Measurements from ENCODE around the gene SEZ6.

SEZ6 gene

DNA sequence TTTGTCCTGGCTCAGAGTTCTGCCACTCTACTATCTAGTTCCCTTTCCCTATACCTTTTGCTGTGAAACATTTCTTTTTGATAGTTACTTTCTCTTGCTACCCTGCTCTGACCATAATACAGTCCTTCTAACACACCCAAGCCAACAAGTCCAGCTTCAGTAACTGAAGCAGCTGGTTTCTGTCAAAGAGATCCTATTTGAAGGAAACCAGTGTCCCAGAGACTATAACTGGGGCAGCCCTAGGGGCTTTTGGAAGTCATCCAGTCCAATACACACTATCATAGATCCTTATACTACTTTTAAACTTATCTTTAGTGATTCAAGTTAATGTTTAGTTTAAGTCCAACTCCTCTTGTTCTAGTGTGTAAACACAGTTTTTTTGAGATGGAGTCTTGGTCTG lies 85.6 kb downstream of the SEZ6 start:
- Mint-ChIP-seq H3K27me3 (ENCODE audit: low read depth) (no peaks in the 10 kb centered on the region), H3K9me3 (no peaks in the 10 kb centered on the region), H3K4me3 (no peak overlapping the region), H3K4me1 (no peaks in the 10 kb centered on the region), H3K36me3 (ENCODE audit: low read depth) (peaks cover 86% of the 10 kb centered on the region), H3K27ac (peak overlapping the region in 1 of 3 experiments; percentile 12)
- TF ChIP-seq, protein P1, sequence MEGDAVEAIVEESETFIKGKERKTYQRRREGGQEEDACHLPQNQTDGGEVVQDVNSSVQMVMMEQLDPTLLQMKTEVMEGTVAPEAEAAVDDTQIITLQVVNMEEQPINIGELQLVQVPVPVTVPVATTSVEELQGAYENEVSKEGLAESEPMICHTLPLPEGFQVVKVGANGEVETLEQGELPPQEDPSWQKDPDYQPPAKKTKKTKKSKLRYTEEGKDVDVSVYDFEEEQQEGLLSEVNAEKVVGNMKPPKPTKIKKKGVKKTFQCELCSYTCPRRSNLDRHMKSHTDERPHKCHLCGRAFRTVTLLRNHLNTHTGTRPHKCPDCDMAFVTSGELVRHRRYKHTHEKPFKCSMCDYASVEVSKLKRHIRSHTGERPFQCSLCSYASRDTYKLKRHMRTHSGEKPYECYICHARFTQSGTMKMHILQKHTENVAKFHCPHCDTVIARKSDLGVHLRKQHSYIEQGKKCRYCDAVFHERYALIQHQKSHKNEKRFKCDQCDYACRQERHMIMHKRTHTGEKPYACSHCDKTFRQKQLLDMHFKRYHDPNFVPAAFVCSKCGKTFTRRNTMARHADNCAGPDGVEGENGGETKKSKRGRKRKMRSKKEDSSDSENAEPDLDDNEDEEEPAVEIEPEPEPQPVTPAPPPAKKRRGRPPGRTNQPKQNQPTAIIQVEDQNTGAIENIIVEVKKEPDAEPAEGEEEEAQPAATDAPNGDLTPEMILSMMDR (IDR thresholded peaks at IDR 0.05; ENCODE audit: unreplicated experiment in 3 of 3), result no peak

DNA sequence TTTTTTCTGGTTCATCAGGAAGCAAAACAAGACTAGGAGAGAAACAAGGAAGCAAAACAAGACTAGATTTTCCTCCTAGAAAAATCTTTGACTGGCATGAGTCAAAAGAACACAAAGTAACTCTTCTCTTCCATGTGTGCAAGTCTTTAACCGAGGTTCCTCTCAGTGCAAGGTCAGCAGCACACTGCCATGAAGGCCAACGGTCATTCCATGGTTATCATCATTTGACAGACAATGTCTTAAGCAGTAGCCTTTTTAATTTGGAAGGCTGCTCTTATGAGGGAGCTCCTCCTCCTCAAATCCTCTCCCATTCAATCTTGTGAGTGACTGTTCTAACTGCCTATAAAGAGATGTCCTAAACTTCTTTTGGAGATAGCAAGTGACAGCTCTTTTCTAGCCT lies 87.5 kb downstream of the SEZ6 start:
- H3K9me3 Mint-ChIP-seq, result no peaks in the 10 kb centered on the region
- H3K36me3 Mint-ChIP-seq (ENCODE audit: low read depth), result peaks cover 86% of the 10 kb centered on the region
- no peaks in the 10 kb centered on the region for H3K27me3 Mint-ChIP-seq (ENCODE audit: low read depth)
- TF ChIP-seq, protein P1 (IDR thresholded peaks at IDR 0.05; ENCODE audit: unreplicated experiment in 3 of 3), result no peak
- H3K4me3 Mint-ChIP-seq, result no peak overlapping the region
- no peaks in the 10 kb centered on the region for H3K4me1 Mint-ChIP-seq
- no peak overlapping the region for H3K27ac Mint-ChIP-seq

DNA sequence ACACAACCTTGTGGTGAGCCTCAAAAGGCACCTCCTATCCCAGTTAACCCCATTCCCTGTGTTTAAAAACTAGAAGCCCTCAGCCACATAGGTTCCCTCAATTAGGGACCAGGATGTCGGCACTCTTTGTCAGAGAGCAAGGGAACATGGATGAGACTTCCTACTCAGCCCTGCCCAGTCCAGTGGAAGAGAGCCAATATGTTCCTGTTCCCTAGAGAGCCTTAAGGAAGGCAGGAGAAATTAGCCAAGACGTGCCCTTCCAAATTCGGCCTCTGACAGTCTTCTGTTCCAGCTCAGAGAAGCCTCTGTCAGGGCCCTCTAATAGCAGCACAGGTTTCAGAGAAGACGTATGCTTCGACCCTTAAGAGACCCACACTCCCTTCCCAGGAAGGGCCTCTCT lies 88.4 kb downstream of the SEZ6 start:
- no peaks in the 10 kb centered on the region for H3K27me3 Mint-ChIP-seq (ENCODE audit: low read depth)
- no peaks in the 10 kb centered on the region for H3K4me1 Mint-ChIP-seq
- no peak overlapping the region for H3K4me3 Mint-ChIP-seq
- H3K9me3 Mint-ChIP-seq, result no peaks in the 10 kb centered on the region
- TF ChIP-seq, protein P1 (IDR thresholded peaks at IDR 0.05; ENCODE audit: unreplicated experiment in 3 of 3), result no peak
- H3K27ac Mint-ChIP-seq, result no peak overlapping the region
- H3K36me3 Mint-ChIP-seq (ENCODE audit: low read depth), result peaks cover 86% of the 10 kb centered on the region

DNA sequence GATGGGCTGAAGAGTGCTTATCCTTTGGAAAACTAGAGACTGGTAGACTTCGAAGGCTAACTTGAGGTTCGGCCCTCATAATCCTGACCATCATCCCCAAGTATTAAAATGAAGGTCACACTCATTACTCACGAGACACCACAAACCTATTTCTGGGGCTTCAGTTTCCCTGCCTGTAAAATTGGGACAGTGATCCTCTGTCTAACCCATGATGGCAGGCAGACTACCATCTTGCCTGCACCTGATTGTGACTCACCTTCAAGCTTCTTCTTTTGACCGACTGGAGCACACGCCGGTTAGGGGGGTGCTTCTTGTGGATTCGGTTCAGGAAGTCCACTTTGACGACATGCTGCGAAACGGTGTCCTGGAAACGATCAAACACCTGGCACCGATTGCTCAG lies 88.8 kb downstream of the SEZ6 start:
- Mint-ChIP-seq H3K4me3 (no peak overlapping the region), H3K27me3 (ENCODE audit: low read depth) (no peaks in the 10 kb centered on the region), H3K4me1 (no peaks in the 10 kb centered on the region), H3K27ac (no peak overlapping the region), H3K9me3 (no peaks in the 10 kb centered on the region), H3K36me3 (ENCODE audit: low read depth) (peaks cover 88% of the 10 kb centered on the region)
- TF ChIP-seq, protein P1 (IDR thresholded peaks at IDR 0.05; ENCODE audit: unreplicated experiment in 3 of 3), result no peak

DNA sequence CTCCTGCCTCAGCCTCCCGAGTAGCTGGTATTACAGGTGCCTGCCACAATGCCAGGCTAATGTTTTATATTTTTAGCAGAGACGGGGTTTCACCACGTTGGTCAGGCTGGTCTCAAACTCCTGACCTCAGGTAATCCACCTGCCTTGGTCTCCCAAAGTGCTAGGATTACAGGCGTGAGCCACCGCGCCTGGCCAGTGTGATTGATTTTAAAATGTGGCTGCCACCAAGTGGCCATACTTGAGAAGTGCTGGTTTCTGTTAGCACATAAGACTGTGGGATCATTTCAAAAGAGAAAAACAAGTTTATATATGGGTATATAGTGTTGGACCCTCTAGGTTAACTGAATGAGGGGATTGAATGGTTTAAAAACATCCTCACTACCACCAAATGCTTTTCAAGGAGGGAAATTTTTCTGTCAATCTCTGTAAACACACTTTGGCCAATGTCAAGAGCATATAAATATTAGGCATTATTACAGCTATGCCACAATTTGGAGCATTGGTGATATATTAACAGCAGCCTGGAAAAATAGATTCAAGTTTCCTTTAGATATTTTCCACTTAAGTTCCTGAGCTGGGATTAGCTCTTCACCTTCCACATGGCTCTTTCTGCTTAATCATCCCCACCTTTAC lies 89.4 kb downstream of the SEZ6 start:
- TF ChIP-seq, protein P1 (IDR thresholded peaks at IDR 0.05; ENCODE audit: unreplicated experiment in 3 of 3), result peak; percentile 67 to 70 (median 67)
- Mint-ChIP-seq H3K27me3 (ENCODE audit: low read depth) (no peaks in the 10 kb centered on the region), H3K4me1 (no peaks in the 10 kb centered on the region), H3K27ac (no peak overlapping the region), H3K36me3 (ENCODE audit: low read depth) (peaks cover 86% of the 10 kb centered on the region), H3K9me3 (no peaks in the 10 kb centered on the region), H3K4me3 (no peak overlapping the region)

DNA sequence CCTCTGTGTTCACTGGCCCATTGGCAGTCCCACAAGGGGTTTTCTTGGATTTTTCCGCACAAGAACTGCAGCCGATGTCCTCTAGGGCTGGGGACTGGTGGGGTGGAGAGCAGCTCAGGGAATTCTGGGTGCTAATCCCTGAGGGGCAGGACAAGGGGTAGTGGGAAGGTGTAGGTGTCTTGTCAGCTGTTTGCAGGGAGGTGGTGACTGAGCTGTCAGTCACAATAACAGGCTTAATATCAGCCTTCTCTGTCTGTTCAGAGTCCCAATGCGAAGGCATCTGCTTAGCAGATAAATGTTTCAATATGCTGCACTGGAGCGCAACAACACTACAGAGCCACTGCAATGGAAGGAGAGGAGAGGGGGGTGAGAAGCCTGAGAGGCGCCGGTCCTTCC lies 92.9 kb downstream of the SEZ6 start:
- TF ChIP-seq, protein P1 (IDR thresholded peaks at IDR 0.05; ENCODE audit: unreplicated experiment in 3 of 3), result no peak
- Mint-ChIP-seq H3K4me1 (peaks cover 8% of the 10 kb centered on the region), H3K9me3 (no peaks in the 10 kb centered on the region), H3K4me3 (no peak overlapping the region), H3K36me3 (ENCODE audit: low read depth) (peaks cover 82% of the 10 kb centered on the region), H3K27ac (no peak overlapping the region), H3K27me3 (ENCODE audit: low read depth) (no peaks in the 10 kb centered on the region)
